Retinal pigment epithelial cell (primary cell): Measurements from ENCODE around the gene KRAS.

Experiments
- DNase-seq: peaks from one replicate; pipeline ENCODE4 v3.0.0-alpha.2; 2010; ENCODE audit warnings: low read depth
- H3K4me3 ChIP-seq: 2 replicates; pipeline ENCODE4 v1.5.1; 2011; ENCODE audit warnings: mild to moderate bottlenecking, low read length, control low read depth, moderate library complexity
- TF ChIP-seq, protein P1 (sequence below): conservative IDR thresholded peaks from 2 replicates; pipeline ENCODE4 v1.5.1; 2011; ENCODE audit warnings: low read depth, low read length, control low read depth, inconsistent platforms

KRAS gene

DNA sequence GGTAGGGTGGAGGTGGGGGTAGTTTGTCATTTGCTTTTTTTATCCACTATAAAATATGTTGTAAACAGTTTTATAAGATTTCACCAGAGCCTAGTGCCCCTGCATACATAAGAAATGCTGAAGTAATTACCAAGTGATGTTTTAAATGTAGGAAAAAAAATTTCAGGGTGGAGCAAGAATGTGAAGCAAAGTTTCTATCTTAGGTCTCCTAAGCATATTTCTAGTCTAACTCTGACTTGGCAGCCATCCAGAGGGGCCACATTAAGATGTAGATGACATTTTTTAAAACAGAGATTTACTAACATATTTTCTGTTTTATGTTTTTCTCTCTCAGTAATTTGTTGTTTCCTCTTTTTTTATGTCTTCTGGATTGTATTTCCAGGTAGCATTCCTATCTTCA is 15.8 kb upstream of the KRAS start:
- TF ChIP-seq, protein P1, sequence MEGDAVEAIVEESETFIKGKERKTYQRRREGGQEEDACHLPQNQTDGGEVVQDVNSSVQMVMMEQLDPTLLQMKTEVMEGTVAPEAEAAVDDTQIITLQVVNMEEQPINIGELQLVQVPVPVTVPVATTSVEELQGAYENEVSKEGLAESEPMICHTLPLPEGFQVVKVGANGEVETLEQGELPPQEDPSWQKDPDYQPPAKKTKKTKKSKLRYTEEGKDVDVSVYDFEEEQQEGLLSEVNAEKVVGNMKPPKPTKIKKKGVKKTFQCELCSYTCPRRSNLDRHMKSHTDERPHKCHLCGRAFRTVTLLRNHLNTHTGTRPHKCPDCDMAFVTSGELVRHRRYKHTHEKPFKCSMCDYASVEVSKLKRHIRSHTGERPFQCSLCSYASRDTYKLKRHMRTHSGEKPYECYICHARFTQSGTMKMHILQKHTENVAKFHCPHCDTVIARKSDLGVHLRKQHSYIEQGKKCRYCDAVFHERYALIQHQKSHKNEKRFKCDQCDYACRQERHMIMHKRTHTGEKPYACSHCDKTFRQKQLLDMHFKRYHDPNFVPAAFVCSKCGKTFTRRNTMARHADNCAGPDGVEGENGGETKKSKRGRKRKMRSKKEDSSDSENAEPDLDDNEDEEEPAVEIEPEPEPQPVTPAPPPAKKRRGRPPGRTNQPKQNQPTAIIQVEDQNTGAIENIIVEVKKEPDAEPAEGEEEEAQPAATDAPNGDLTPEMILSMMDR, result no peak
- DNase-seq, result no peak

DNA sequence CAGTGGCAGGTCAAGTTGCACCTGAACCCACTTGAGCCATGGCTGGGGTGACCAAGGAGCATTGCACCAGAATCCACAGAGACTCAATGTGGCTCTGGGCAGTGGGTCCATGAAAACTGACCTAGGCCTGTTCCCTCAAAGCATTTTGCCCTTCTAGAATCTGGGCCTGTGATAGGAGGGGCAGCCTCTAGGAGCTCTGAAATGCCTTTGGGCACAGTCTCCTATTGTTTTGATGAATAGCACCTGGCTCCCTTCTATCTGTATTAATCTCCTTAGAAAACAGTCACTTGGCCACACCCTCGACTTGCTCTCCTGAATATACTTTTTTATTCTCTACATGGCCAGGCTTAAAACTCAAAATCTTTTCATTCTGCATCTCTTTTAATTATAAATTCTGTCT is 14.1 kb upstream of the KRAS start:
- TF ChIP-seq, protein P1, result no peak

More for the DNA sequence above, 15.8 kb upstream of the KRAS start:
- H3K4me3 ChIP-seq, result no peak overlapping the region

DNA sequence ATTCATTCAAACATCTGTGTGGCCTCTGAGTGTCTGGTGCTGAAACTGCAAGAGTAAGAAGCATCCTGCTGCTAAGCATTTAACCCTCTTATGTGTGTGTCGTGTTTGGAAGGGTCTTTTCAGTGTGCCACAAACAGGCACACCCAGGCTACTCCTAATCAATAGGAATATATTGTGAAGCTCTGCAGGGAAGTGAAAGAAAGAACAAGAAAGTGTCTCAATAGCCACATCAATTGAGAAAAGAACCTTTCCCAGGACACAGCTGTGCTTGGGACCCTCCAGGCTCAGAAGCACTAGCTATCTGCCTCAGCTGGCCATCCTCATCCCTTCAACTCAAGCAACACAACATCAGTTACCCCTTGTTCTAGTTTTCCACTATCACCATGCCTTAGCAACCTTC is 13.4 kb upstream of the KRAS start:
- H3K4me3 ChIP-seq, result no peak overlapping the region
- TF ChIP-seq, protein P1, result no peak
- DNase-seq, result no peak

More for the DNA sequence above, 14.1 kb upstream of the KRAS start:
- no peak overlapping the region for H3K4me3 ChIP-seq
- DNase-seq, result no peak

DNA sequence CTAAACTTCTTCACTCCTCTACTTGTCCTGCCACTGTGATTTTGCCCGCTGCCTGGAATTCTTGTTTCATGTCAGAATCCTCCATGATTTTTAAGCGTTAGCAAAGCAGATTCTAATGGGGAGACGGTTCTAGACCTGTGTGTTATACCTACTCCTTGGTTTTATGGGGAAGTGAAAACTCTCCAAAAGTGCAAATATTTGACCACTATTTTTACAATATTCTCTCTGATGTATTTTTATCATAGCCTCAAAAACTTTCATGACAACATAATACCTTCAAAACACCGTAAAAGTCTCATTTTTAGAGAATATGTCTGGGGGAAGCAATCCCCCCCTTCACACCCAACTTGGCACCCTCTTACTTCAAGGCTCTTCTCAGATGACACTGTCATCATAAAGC is 12.9 kb upstream of the KRAS start:
- no peak for DNase-seq
- H3K4me3 ChIP-seq, result no peak overlapping the region
- TF ChIP-seq, protein P1, result no peak

DNA sequence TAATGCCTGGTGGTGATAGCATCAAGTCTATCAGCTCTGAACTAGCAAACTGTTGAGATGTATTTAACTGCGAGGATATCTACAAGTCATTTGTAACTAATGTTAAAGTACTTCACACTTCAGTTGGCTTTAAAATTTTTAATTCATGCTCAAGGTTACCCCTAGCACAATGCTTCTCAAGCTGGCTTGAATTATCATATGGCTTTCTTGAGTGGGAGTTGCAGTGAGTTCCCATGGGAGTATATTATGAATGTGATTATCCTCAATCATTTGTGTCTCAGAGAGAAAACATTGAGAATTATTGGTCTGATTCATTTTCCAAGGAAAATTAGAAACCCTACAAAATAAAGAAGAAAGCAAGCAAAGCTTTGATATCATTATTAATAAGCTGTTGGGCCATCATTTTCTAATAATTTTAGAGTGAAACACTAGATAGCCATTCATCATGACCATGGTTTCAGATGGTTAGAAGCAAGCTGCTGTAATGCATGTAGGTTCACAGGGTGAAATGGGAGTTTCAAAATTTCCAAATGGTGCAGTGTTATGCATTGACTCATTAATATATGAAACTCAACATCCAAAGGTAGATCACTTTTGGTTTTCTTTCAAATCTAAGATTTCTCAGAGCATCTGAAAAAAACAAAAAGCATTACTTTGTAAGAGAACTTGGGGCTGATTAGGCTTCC is 11.8 kb upstream of the KRAS start:
- TF ChIP-seq, protein P1, result no peak
- no peak for DNase-seq
- H3K4me3 ChIP-seq, result no peak overlapping the region

DNA sequence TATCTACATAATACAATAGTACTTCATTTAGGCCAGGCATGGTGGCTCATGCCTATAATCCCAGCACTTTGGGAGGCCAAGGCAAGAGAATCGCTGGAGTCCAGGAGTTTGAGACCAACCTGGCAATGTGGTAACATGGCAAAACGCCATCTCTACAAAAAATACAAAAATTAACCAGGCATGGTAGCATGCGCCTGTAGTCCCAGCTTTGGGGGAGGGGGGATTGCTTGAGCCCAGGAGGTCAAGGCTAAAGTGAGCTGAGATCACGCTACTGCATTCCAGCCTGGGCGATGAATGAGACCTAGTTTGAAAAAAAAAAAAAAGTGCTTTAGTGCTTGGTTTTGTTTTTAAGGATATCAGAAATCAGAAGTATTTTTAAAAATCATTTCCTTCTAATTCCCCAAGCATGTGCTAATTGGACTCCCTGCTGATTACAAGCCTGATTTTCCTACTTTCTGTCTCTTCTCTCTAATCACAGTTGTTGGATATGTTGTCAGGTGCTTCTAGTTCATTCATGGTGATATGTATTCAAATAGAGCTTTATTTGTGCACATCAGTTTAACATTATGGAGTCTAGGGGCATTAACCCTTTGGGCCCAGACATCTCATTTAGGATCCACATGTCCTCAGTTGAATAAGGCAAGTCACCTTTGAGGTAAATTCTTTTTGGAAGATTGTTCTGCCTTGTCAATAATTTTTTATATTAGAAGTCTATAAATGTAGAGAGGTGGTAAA is 7.0 kb upstream of the KRAS start:
- no peak for DNase-seq
- TF ChIP-seq, protein P1, result no peak
- no peak overlapping the region for H3K4me3 ChIP-seq

DNA sequence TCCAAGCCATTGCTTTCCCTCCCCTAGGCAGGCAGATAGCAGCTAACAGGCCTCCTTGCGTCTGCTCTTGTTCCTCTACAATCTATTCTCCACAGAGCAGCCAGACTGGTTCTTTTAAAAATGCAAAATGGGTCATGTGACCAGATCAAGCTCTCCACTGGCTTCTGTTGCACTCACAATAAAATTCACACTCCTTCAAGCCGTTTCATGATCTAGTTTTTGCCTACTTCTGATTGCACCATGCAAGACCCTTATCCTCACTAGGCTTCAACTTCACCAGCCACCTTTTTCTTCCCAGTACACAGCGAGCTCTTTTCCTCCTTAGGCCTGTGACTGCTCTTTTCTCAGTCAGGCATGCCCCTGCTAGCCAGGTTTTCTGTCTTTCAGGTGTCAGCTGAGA is 6.1 kb upstream of the KRAS start:
- H3K4me3 ChIP-seq, result no peak overlapping the region
- TF ChIP-seq, protein P1, result no peak
- no peak for DNase-seq
